PC-9 (cell line): ENCODE results near the gene VWA3A.

ENCODE experiments used
- CTCF ChIP-seq: fragments of 200-600 bp; sonication (generic); conservative IDR thresholded peaks from 2 replicates; pipeline ENCODE4 v1.6.1; 2017; ENCODE audit warnings: mixed run types, antibody characterized with exemption, mild to moderate bottlenecking, moderate library complexity
- EZH2 ChIP-seq: fragments of 200-600 bp; sonication (generic); IDR thresholded peaks from 2 replicates; pipeline ENCODE4 v1.8.0; 2017; ENCODE audit warnings: antibody characterized with exemption, low read depth

GRCh38 chr16:22052980-22053379, 39.4 kb upstream of the VWA3A start:
- TF ChIP-seq CTCF (no peak), EZH2 (no peak)
